A549 (cell line): ENCODE data around the gene MEA1. TPM values are rescaled to one million over a fixed set of nuclear protein-coding genes. Genes with fewer than 3 reads are reported as not detected.
A peak's percentile ranks its signal among the peaks of the same experiment; 100 is the strongest.

Source experiments
- ATAC-seq, 2 experiments: fragments of 200-7000 bp in 1 of 2; fragments of >200 bp in 1 of 2; cut with Nextera tagmentation in 1 of 2; cut with Tn5 transposase in 1 of 2; 3 replicates each; pipeline versions ENCODE4 v1.8.0 to v1.9.1; 2018 to 2020; ENCODE audit warnings: mild to moderate bottlenecking in 1 of 2, moderate library complexity in 1 of 2
- CTCF ChIA-PET: fragments of 300-600 bp; sonication (Branson Sonifier 250); formaldehyde crosslinking; extraction: SDS; loops from one replicate; lab custom pipeline; 2021; ENCODE audit warnings: antibody characterized with exemption, inconsistent platforms; lab: Yijun Ruan, JAX
- POLR2A ChIA-PET: fragments of 350-600 bp; formaldehyde crosslinking; extraction: SDS; loops from one replicate; lab custom pipeline; 2021; ENCODE audit warnings: antibody characterized with exemption, inconsistent platforms; lab: Yijun Ruan, JAX
- DNase-seq, 2 experiments: peaks; one replicate each; pipeline versions ENCODE4 v3.0.0 to v3.0.0-alpha.2; 2011 to 2016; ENCODE audit warnings: low read depth in 1 of 2, low spot score in 1 of 2
- FAIRE-seq: peaks from 2 replicates; lab custom pipeline; 2011; peaks lifted over from hg19 to GRCh38; lab: Jason Lieb, UNC
- H3K27ac ChIP-seq, 2 experiments: fragments of >200 bp; sonication (Bioruptor Twin); formaldehyde crosslinking; 3 replicates each; pipeline ENCODE4 v1.5.1; 2016 to 2017
- H3K4me1 ChIP-seq: fragments of >200 bp; sonication (Bioruptor Twin); formaldehyde crosslinking; 3 replicates; pipeline ENCODE4 v1.6.1; 2016
- H3K4me2 ChIP-seq: fragments of >200 bp; sonication (Bioruptor Twin); formaldehyde crosslinking; 3 replicates; pipeline ENCODE4 v1.6.1; 2016
- H3K4me3 ChIP-seq: fragments of >200 bp; sonication (Bioruptor Twin); formaldehyde crosslinking; 3 replicates; pipeline ENCODE4 v1.5.1; 2016
- H3K9me3 ChIP-seq: fragments of >200 bp; sonication (Bioruptor Twin); formaldehyde crosslinking; 3 replicates; pipeline ENCODE4 v1.6.1; 2016
- ATOH8 ChIP-seq: fragments of 250-450 bp; sonication (Bioruptor Pico); IDR thresholded peaks from 2 replicates; pipeline ENCODE4 v1.5.0; 2020; ENCODE audit warnings: low read depth, mild to moderate bottlenecking, moderate library complexity
- CEBPB ChIP-seq, 2 experiments: fragments of >200 bp in 1 of 2; sonication (Bioruptor Twin) in 1 of 2; formaldehyde crosslinking in 1 of 2; IDR thresholded peaks; 2 replicates each; pipeline ENCODE4 v1.6.1; 2012 to 2016
- E2F6 ChIP-seq: IDR thresholded peaks from 2 replicates; pipeline ENCODE4 v1.6.1; 2012; ENCODE audit warnings: low read depth, borderline replicate concordance
- EHMT2 ChIP-seq: fragments of 200-600 bp; sonication (generic); IDR thresholded peaks from 2 replicates; pipeline ENCODE4 v1.6.1; 2016; ENCODE audit warnings: antibody characterized with exemption, low read depth, mild to moderate bottlenecking, moderate library complexity
- ESRRA ChIP-seq: fragments of 150-350 bp; IDR thresholded peaks from 2 replicates; pipeline ENCODE4 v1.6.1; 2014; ENCODE audit warnings: mild to moderate bottlenecking, low read length, borderline replicate concordance
- FOSB ChIP-seq: fragments of 250-450 bp; sonication (Bioruptor Pico); IDR thresholded peaks from 2 replicates; pipeline ENCODE4 v1.5.0; 2020; ENCODE audit warnings: mild to moderate bottlenecking, moderate library complexity
- FOSL2 ChIP-seq, 2 experiments: fragments of 450-650 bp in 1 of 2; fragments of >200 bp in 1 of 2; sonication (Bioruptor Twin) in 1 of 2; formaldehyde crosslinking; IDR thresholded peaks; 2 replicates each; pipeline versions ENCODE4 v1.5.0 to v1.6.1; 2016 to 2020; ENCODE audit warnings: mild to moderate bottlenecking in 1 of 2, moderate library complexity in 1 of 2
- GATA3 ChIP-seq: IDR thresholded peaks from 2 replicates; pipeline ENCODE4 v1.6.1; 2012; ENCODE audit warnings: borderline replicate concordance
- HES2 ChIP-seq: fragments of >200 bp; sonication (Bioruptor Twin); formaldehyde crosslinking; IDR thresholded peaks from 2 replicates; pipeline ENCODE4 v1.6.1; 2016
- HOXA7 ChIP-seq: fragments of 250-450 bp; sonication (Bioruptor Pico); IDR thresholded peaks from 2 replicates; pipeline ENCODE4 v1.5.0; 2020; ENCODE audit warnings: mild to moderate bottlenecking, moderate library complexity
- HOXB5 ChIP-seq: fragments of 250-450 bp; sonication (Bioruptor Pico); IDR thresholded peaks from 2 replicates; pipeline ENCODE4 v1.5.0; 2020; ENCODE audit warnings: mild to moderate bottlenecking, moderate library complexity
- JUN ChIP-seq, 2 experiments: fragments of >200 bp; sonication (Bioruptor Twin); formaldehyde crosslinking; IDR thresholded peaks; 2 replicates in 1 of 2; 3 replicates in 1 of 2; pipeline ENCODE4 v1.6.1; 2016 to 2017
- KDM1A ChIP-seq: fragments of 200-600 bp; sonication (generic); IDR thresholded peaks from 2 replicates; pipeline ENCODE4 v1.6.1; 2016; ENCODE audit warnings: low read depth, mild to moderate bottlenecking
- MAFK ChIP-seq: fragments of 450-650 bp; IDR thresholded peaks from 2 replicates; pipeline ENCODE4 v1.6.1; 2014; ENCODE audit not compliant: partially characterized antibody
- MAX ChIP-seq: IDR thresholded peaks from 2 replicates; pipeline ENCODE4 v1.6.1; 2012
- NFE2L2 ChIP-seq: fragments of 150-350 bp; conservative IDR thresholded peaks from 2 replicates; pipeline ENCODE4 v1.6.1; 2014; ENCODE audit warnings: low read length
- POLR2A ChIP-seq: IDR thresholded peaks from 2 replicates; pipeline ENCODE4 v1.6.1; 2012; ENCODE audit warnings: mild to moderate bottlenecking, low read length
- POLR2AphosphoS2 ChIP-seq: conservative IDR thresholded peaks from 2 replicates; pipeline ENCODE4 v1.6.1; 2012; ENCODE audit warnings: low read length, improper control_type of control experiment, inconsistent platforms
- RARB ChIP-seq: fragments of 250-450 bp; sonication (Bioruptor Pico); IDR thresholded peaks from 2 replicates; pipeline ENCODE4 v1.8.0; 2021; ENCODE audit warnings: mild to moderate bottlenecking, moderate library complexity
- RCOR1 ChIP-seq: fragments of 150-350 bp; IDR thresholded peaks from 2 replicates; pipeline ENCODE4 v1.6.1; 2014; ENCODE audit warnings: antibody characterized with exemption, low read length, low read depth
- SREBF2 ChIP-seq: fragments of 450-650 bp; IDR thresholded peaks from 2 replicates; pipeline ENCODE4 v1.6.1; 2014; ENCODE audit warnings: mild to moderate bottlenecking, moderate library complexity
- TP53 ChIP-seq: fragments of 250-450 bp; sonication (Bioruptor Pico); IDR thresholded peaks from 2 replicates; pipeline ENCODE4 v1.5.0; 2021; ENCODE audit warnings: mild to moderate bottlenecking, moderate library complexity
- ZNF302 ChIP-seq: fragments of 250-450 bp; sonication (Bioruptor Pico); IDR thresholded peaks from 2 replicates; pipeline ENCODE4 v1.9.0; 2021; ENCODE audit warnings: inconsistent platforms, mild to moderate bottlenecking, moderate library complexity
- WGBS: methylation state at CpG from one replicate; pipeline ENCODE4 v1.1.6; 2017; ENCODE audit errors: missing lambda C conversion rate; 5-methylcytosine and 5-hydroxymethylcytosine counted together
- polyA plus RNA-seq, 4 experiments: library from polyadenylated mRNA; depleted of rRNA in 3 of 4; stranded (reverse); fragments of >200 nt; fragmentation: RNase III in 1 of 4; extraction: RNeasy Plus Mini Kit Qiagen cat#74134 plus additional on column Dnase treatment in 1 of 4; gene quantifications; 2 replicates in 3 of 4; 3 replicates in 1 of 4; pipeline ENCODE4 v1.2.3, GENCODE V29; 2011 to 2017

The MEA1 gene
- polyA plus RNA-seq, 2 of the 4 experiments (the other 2 are of a cell fraction): 58.6 to 94.3 TPM

- FAIRE-seq: no peak
- ChIA-PET POLR2A (no interaction called here), CTCF (interaction anchor here (0.7 to 1.8 kb wide), 5 partner anchors 9 to 180 kb away, joined by 3 to 7 read pairs (median 3); no protein-coding TSS in a partner anchor)
- peak in 1 of 2 experiments; percentile 12 for DNase-seq
- 70% methylated on average over 10 of the region's 12 CpGs for WGBS
- H3K4me1 ChIP-seq: peaks cover 8% of the 10 kb centered on the region; the same call in 1 of the 3 replicates
- peak; percentile 12 to 36; a peak in 3 of 6 replicates for ATAC-seq
- H3K4me2 ChIP-seq: no peak overlapping the region
- H3K27ac ChIP-seq: no peak overlapping the region
- no peak for TF ChIP-seq POLR2A
- TF ChIP-seq E2F6: no peak
- no peak for TF ChIP-seq ZNF302 (CRISPR knock-in tag)
- no peak for TF ChIP-seq POLR2AphosphoS2
- no peak for TF ChIP-seq GATA3
- TF ChIP-seq SREBF2: no peak
- TF ChIP-seq MAFK: no peak
- no peak overlapping the region for H3K4me3 ChIP-seq
- H3K9me3 ChIP-seq: no peaks in the 10 kb centered on the region
Measured at GRCh38 chr6:42963179-42963854, 50.4 kb downstream of the MEA1 start.

GRCh38 chr6:42962502-42963178 lies 51.1 kb downstream of the MEA1 start:
- H3K4me2 ChIP-seq: no peak overlapping the region
- no peak for DNase-seq
- POLR2A ChIA-PET: no interaction called here
- H3K27ac ChIP-seq: no peak overlapping the region
- H3K9me3 ChIP-seq: no peaks in the 10 kb centered on the region
- WGBS: 90% methylated on average over 12 of the region's 13 CpGs
- TF ChIP-seq FOSL2 (IDR thresholded peaks at IDR 0.05): no peak
- TF ChIP-seq FOSL2 (CRISPR knock-in tag; IDR thresholded peaks at IDR 0.05): no peak
- no peak for TF ChIP-seq RARB
- no peak for TF ChIP-seq HES2
- TF ChIP-seq CEBPB (IDR thresholded peaks at IDR 0.05): no peak
- no peak for TF ChIP-seq HOXB5
- no peak for TF ChIP-seq E2F6
- no peak for TF ChIP-seq JUN (IDR thresholded peaks at IDR 0.05)
- TF ChIP-seq RCOR1: no peak
- TF ChIP-seq TP53 (CRISPR knock-in tag): no peak
- no peak for TF ChIP-seq ESRRA
- TF ChIP-seq ATOH8 (CRISPR knock-in tag): no peak
- TF ChIP-seq KDM1A: no peak
- no peak for TF ChIP-seq NFE2L2
- TF ChIP-seq FOSB (CRISPR knock-in tag): no peak
- no peak for TF ChIP-seq EHMT2
- no peak for TF ChIP-seq SREBF2
- no peak for TF ChIP-seq MAX
- TF ChIP-seq GATA3: no peak
- no peak for TF ChIP-seq HOXA7 (CRISPR knock-in tag)
- TF ChIP-seq, all 56 proteins: peak for 0
- no peak for ATAC-seq
- CTCF ChIA-PET: interaction anchor here (0.7 to 1.8 kb wide), 3 partner anchors 9 to 62 kb away, joined by 3 to 7 read pairs (median 4); no protein-coding TSS in a partner anchor
- Histone ChIP-seq H3K4me3 (no peak overlapping the region), H3K4me1 (peaks cover 8% of the 10 kb centered on the region; the same call in 1 of the 3 replicates)
- no peak for FAIRE-seq
